Cardiac septum (tissue), 1 donor: ENCODE measurements around the gene HNRNPD. TPM values are rescaled to one million over a fixed set of nuclear protein-coding genes. Genes with fewer than 3 reads are reported as not detected.
"Not testable (repeated sequence)": the region's sequence is repeated elsewhere in the genome, so short reads cannot be mapped to it uniquely, and the experiment has no call there.

ENCODE experiments used
- DNase-seq: peaks from one replicate; pipeline ENCODE4 v3.0.0-alpha.2; 2020; ENCODE audit warnings: low spot score
- intact Hi-C: fragments of 100-400 bp; cut with DNase I; formaldehyde crosslinking; loops from one replicate; pipeline ENCODE4 v1.14.0; 2022
- long read RNA-seq: library from polyadenylated mRNA; unstranded; transcript quantifications from one replicate; pipeline ENCODE4 v2.0.0, GENCODE V29; 2021
- total RNA-seq: library from RNA; stranded (reverse); fragmentation: NEBNext Ultra II Directional; extraction: Animal tissue kit (Norgen Biotek cat#: 25700); gene quantifications from one replicate; pipeline ENCODE4 v1.2.1, GENCODE V29; 2021
- donor health status: DM: no; HTN: no; CAD: no.

Gene HNRNPD
- total RNA-seq: 110 TPM
- long read RNA-seq, full-length matches to known transcripts: 184 of 238 reads
- long read RNA-seq, partial matches to known transcripts: 25 of 238 reads
- long read RNA-seq, other reads (novel, unspliced or antisense): 29 of 238 reads

- peak; percentile 97 for DNase-seq
- intact Hi-C loops: loop anchor here (1.0 to 5.0 kb wide), 6 partner anchors 55 to 1163 kb away; partner anchors contain the start of genes GPAT3, LIN54 and SEC31A
Measured at GRCh38 chr4:82373816-82374625, at the start of gene HNRNPD. Gene HNRNPD, minus strand, starts transcription at chr4:82373991. Its CDS starts 313 bp downstream, at chr4:82373678.

GRCh38 chr4:82422616-82423015 lies 48.8 kb upstream of the HNRNPD start:
- DNase-seq: no peak
- intact Hi-C loops: no loop called here

GRCh38 chr4:82421796-82422560 lies 48.2 kb upstream of the HNRNPD start:
- intact Hi-C loops: no loop called here
- DNase-seq: no peak

GRCh38 chr4:82419451-82419850 lies 45.7 kb upstream of the HNRNPD start:
- intact Hi-C loops: no loop called here
- DNase-seq: no peak

GRCh38 chr4:82415922-82416365 lies 42.2 kb upstream of the HNRNPD start:
- intact Hi-C loops: no loop called here

GRCh38 chr4:82415061-82415460 lies 41.3 kb upstream of the HNRNPD start:
- DNase-seq, intact Hi-C loops: not testable (repeated sequence)

More at GRCh38 chr4:82415922-82416365, 42.2 kb upstream of the HNRNPD start:
- DNase-seq: no peak

- DNase-seq: no peak
- intact Hi-C loops: no loop called here
Measured at GRCh38 chr4:82403725-82404124, 29.9 kb upstream of the HNRNPD start.

GRCh38 chr4:82402196-82402775 lies 28.5 kb upstream of the HNRNPD start:
- intact Hi-C loops: no loop called here
- no peak for DNase-seq

GRCh38 chr4:82401600-82401999 lies 27.8 kb upstream of the HNRNPD start:
- no peak for DNase-seq

GRCh38 chr4:82398263-82398662 lies 24.5 kb upstream of the HNRNPD start:
- intact Hi-C loops: no loop called here
- no peak for DNase-seq

More at GRCh38 chr4:82401600-82401999, 27.8 kb upstream of the HNRNPD start:
- intact Hi-C loops: no loop called here

- intact Hi-C loops: no loop called here
- no peak for DNase-seq
Measured at GRCh38 chr4:82397527-82397926, 23.7 kb upstream of the HNRNPD start.

- intact Hi-C loops: no loop called here
- DNase-seq: no peak
Measured at GRCh38 chr4:82394896-82395295, 21.1 kb upstream of the HNRNPD start.

- intact Hi-C loops: not testable (repeated sequence)
Measured at GRCh38 chr4:82390061-82390460, 16.3 kb upstream of the HNRNPD start.

GRCh38 chr4:82388405-82388804 lies 14.6 kb upstream of the HNRNPD start:
- intact Hi-C loops: no loop called here
- no peak for DNase-seq

More at GRCh38 chr4:82390061-82390460, 16.3 kb upstream of the HNRNPD start:
- DNase-seq: not testable (repeated sequence)

- DNase-seq, intact Hi-C loops: not testable (repeated sequence)
Measured at GRCh38 chr4:82386312-82386711, 12.5 kb upstream of the HNRNPD start.

GRCh38 chr4:82382751-82383150 lies 9.0 kb upstream of the HNRNPD start:
- intact Hi-C loops: no loop called here
- no peak for DNase-seq

GRCh38 chr4:82381661-82382296 lies 8.0 kb upstream of the HNRNPD start:
- DNase-seq: no peak
- intact Hi-C loops: no loop called here

GRCh38 chr4:82381235-82381634 lies 7.4 kb upstream of the HNRNPD start:
- no peak for DNase-seq
- intact Hi-C loops: no loop called here

- DNase-seq: no peak
- intact Hi-C loops: no loop called here
Measured at GRCh38 chr4:82380831-82381230, 7.0 kb upstream of the HNRNPD start.
